HCT116 (cell line): ENCODE data around the gene CELA2A.

Experiments
- CTCF ChIP-seq, 3 experiments: fragments of 200-600 bp in 1 of 3; sonication (generic) in 1 of 3; IDR thresholded peaks in 2 of 3; conservative IDR thresholded peaks in 1 of 3; 2 replicates each; pipeline ENCODE4 v1.5.1; 2012 to 2017; ENCODE audit warnings: low read depth in 2 of 3, low read length in 2 of 3, antibody characterized with exemption in 1 of 3, borderline replicate concordance in 1 of 3, control low read depth in 1 of 3, mild to moderate bottlenecking in 1 of 3, mixed read lengths in 1 of 3, mixed run types in 1 of 3, moderate library complexity in 1 of 3; ENCODE audit not compliant: insufficient read depth in 1 of 3
- EZH2phosphoT487 ChIP-seq: fragments of 200-600 bp; IDR thresholded peaks from 2 replicates; pipeline ENCODE4 v1.6.1; 2018; ENCODE audit warnings: antibody characterized with exemption, borderline replicate concordance
- JUND ChIP-seq: IDR thresholded peaks from 2 replicates; pipeline ENCODE4 v1.6.1; 2012
- POLR2A ChIP-seq: IDR thresholded peaks from 2 replicates; pipeline ENCODE4 v1.7.0; 2011; ENCODE audit warnings: borderline replicate concordance; ENCODE audit not compliant: insufficient read depth, insufficient read length; ENCODE audit errors: extremely low read depth
- POLR2AphosphoS5 ChIP-seq: IDR thresholded peaks from 2 replicates; pipeline ENCODE4 v1.6.1; 2011; ENCODE audit warnings: mild to moderate bottlenecking, low read depth, low read length, moderate library complexity
- SP1 ChIP-seq: IDR thresholded peaks from 2 replicates; pipeline ENCODE4 v1.6.1; 2012; ENCODE audit warnings: low read depth
- SRF ChIP-seq: IDR thresholded peaks from 2 replicates; pipeline ENCODE4 v1.6.1; 2012; ENCODE audit warnings: low read depth

- TF ChIP-seq CTCF (IDR thresholded peaks at IDR 0.05 in 2 of 3, conservative IDR thresholded peaks at IDR 0.05 in 1 of 3; ENCODE audit: borderline replicate concordance in 1 of 3, insufficient read depth in 1 of 3, low read depth in 2 of 3, low read length in 2 of 3) (no peak), SRF (no peak), POLR2AphosphoS5 (no peak), POLR2A (no peak), JUND (no peak), EZH2phosphoT487 (no peak), SP1 (no peak)
These were observed 29.3 kb upstream of the CELA2A start for GRCh38 chr1:15427280-15427666.
